Parathyroid adenoma (tissue), 2 donors: ENCODE measurements around the gene PTOV1.

Experiments
- H2AFZ ChIP-seq: fragments of 300-600 bp; sonication (generic); one replicate; pipeline ENCODE4 v1.7.0; 2017; ENCODE audit warnings: antibody characterized with exemption, mild to moderate bottlenecking
- H3K27ac ChIP-seq: fragments of 300-600 bp; sonication (generic); one replicate; pipeline ENCODE4 v1.7.0; 2017
- H3K27me3 ChIP-seq: fragments of 300-600 bp; sonication (generic); one replicate; pipeline ENCODE4 v1.7.0; 2017; ENCODE audit warnings: low read length; ENCODE audit not compliant: control insufficient read depth, insufficient read depth
- H3K36me3 ChIP-seq: fragments of 300-600 bp; sonication (generic); one replicate; pipeline ENCODE4 v1.7.0; 2017; ENCODE audit warnings: low read length; ENCODE audit not compliant: control insufficient read depth, insufficient read depth
- H3K4me1 ChIP-seq: fragments of 300-600 bp; sonication (generic); one replicate; pipeline ENCODE4 v1.7.0; 2017; ENCODE audit warnings: control low read depth
- H3K4me2 ChIP-seq: fragments of 300-600 bp; sonication (generic); one replicate; pipeline ENCODE4 v1.7.0; 2017; ENCODE audit warnings: low read length
- H3K4me3 ChIP-seq: fragments of 300-600 bp; sonication (generic); one replicate; pipeline ENCODE4 v1.7.0; 2017; ENCODE audit warnings: low read depth, low read length
- H3K79me2 ChIP-seq: fragments of 300-600 bp; sonication (generic); one replicate; pipeline ENCODE4 v1.7.0; 2017; ENCODE audit warnings: control low read depth
- H3K9ac ChIP-seq: fragments of 300-600 bp; sonication (generic); one replicate; pipeline ENCODE4 v1.7.0; 2017; ENCODE audit warnings: mild to moderate bottlenecking
- H3K9me3 ChIP-seq: fragments of 300-600 bp; sonication (generic); one replicate; pipeline ENCODE4 v1.7.0; 2017; ENCODE audit warnings: low read length; ENCODE audit not compliant: control insufficient read depth
- TF ChIP-seq, protein P1 (sequence below): fragments of 300-600 bp; sonication (generic); IDR thresholded peaks from one replicate; pipeline ENCODE4 v1.7.0; 2017; ENCODE audit warnings: antibody characterized with exemption, mild to moderate bottlenecking
- donor health status: primary hyperparathyroidism.

PTOV1 gene

DNA sequence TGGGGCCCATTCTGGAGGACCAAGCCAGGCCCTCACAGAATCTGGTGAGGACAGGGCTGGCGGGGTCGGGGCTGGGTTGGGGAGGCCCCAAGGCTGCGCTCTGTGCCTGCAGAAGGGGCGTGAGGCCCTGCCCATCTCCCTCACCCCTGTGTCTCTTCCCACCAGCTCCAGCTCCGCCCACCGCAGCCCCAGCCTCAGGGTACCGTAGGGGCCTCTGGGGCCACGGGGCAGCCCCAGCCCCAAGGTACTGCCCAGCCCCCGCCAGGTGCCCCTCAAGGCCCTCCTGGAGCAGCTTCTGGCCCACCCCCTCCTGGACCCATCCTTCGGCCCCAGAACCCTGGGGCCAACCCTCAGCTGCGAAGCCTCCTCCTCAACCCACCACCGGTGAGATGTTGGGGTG, 15.4 kb upstream of the PTOV1 start:
- no peak overlapping the region for H3K9ac ChIP-seq
- no peak overlapping the region for H3K4me3 ChIP-seq
- H3K4me1 ChIP-seq, result no peaks in the 10 kb centered on the region
- H3K79me2 ChIP-seq, result peaks cover 2% of the 10 kb centered on the region
- H3K4me2 ChIP-seq, result no peak overlapping the region
- H2AFZ ChIP-seq, result no peak overlapping the region
- no peaks in the 10 kb centered on the region for H3K27me3 ChIP-seq
- no peaks in the 10 kb centered on the region for H3K9me3 ChIP-seq
- H3K27ac ChIP-seq, result no peak overlapping the region
- TF ChIP-seq, protein P1, sequence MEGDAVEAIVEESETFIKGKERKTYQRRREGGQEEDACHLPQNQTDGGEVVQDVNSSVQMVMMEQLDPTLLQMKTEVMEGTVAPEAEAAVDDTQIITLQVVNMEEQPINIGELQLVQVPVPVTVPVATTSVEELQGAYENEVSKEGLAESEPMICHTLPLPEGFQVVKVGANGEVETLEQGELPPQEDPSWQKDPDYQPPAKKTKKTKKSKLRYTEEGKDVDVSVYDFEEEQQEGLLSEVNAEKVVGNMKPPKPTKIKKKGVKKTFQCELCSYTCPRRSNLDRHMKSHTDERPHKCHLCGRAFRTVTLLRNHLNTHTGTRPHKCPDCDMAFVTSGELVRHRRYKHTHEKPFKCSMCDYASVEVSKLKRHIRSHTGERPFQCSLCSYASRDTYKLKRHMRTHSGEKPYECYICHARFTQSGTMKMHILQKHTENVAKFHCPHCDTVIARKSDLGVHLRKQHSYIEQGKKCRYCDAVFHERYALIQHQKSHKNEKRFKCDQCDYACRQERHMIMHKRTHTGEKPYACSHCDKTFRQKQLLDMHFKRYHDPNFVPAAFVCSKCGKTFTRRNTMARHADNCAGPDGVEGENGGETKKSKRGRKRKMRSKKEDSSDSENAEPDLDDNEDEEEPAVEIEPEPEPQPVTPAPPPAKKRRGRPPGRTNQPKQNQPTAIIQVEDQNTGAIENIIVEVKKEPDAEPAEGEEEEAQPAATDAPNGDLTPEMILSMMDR, result no peak
- no peaks in the 10 kb centered on the region for H3K36me3 ChIP-seq

DNA sequence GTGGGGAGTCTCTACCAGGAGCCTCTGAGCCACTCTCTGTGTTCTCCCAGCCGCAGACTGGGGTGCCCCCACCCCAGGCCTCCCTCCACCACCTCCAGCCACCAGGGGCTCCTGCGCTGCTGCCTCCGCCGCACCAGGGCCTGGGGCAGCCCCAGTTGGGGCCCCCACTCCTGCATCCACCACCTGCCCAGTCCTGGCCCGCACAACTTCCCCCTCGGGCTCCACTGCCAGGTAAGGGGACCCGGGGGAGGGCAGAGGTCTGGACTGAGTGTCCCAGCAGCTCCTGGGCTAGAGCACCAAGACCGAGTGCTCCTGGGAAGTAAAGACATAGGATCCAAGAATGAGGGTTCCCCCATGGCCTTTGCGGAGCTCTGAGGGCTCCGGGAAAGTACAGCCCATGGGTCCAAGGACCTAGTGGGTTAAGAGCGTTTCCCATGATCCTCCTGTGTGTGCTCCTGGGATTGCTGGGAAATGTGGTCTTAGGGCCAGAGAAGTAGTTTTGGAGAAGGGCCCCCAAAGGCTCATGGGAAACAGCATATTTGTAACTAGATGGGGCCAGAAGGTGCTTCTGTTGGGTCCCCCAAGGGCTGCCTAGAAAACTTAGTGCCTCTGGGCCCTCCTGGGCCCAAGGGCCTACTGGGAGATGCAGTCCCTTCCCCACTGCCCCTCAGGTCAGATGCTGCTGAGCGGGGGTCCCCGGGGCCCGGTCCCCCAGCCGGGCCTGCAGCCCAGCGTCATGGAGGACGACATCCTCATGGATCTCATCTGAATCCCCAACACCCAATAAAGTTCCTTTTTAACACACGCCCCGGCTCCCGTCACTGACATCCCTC, 14.6 kb upstream of the PTOV1 start:
- Histone ChIP-seq H3K27me3 (no peaks in the 10 kb centered on the region), H3K79me2 (no peaks in the 10 kb centered on the region), H3K4me3 (no peak overlapping the region), H3K4me2 (no peak overlapping the region), H3K4me1 (no peaks in the 10 kb centered on the region), H3K9me3 (no peaks in the 10 kb centered on the region), H2AFZ (no peak overlapping the region), H3K36me3 (no peaks in the 10 kb centered on the region), H3K27ac (no peak overlapping the region), H3K9ac (no peak overlapping the region)
- TF ChIP-seq, protein P1, result no peak

DNA sequence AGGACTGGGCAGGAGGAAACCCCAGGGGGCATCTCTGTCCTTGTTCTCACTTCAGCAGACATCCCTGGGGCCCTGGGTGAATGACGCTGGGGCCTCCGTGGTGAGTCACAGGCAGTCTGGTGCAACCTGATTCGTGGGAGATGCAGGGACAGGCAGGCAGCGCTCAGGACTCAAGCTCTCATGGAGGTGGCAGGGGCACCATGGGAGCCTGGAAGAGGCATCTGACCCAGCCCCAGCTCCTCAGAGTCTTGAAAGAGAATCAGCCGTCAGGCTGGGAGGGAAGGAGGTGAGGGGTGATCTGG, 14.0 kb upstream of the PTOV1 start:
- no peak overlapping the region for H3K4me3 ChIP-seq
- TF ChIP-seq, protein P1, result no peak
- H3K27me3 ChIP-seq, result no peaks in the 10 kb centered on the region
- no peak overlapping the region for H3K9ac ChIP-seq
- no peaks in the 10 kb centered on the region for H3K9me3 ChIP-seq
- no peak overlapping the region for H2AFZ ChIP-seq
- H3K4me2 ChIP-seq, result no peak overlapping the region
- H3K79me2 ChIP-seq, result no peaks in the 10 kb centered on the region
- H3K4me1 ChIP-seq, result no peaks in the 10 kb centered on the region
- H3K36me3 ChIP-seq, result no peaks in the 10 kb centered on the region
- H3K27ac ChIP-seq, result no peak overlapping the region

DNA sequence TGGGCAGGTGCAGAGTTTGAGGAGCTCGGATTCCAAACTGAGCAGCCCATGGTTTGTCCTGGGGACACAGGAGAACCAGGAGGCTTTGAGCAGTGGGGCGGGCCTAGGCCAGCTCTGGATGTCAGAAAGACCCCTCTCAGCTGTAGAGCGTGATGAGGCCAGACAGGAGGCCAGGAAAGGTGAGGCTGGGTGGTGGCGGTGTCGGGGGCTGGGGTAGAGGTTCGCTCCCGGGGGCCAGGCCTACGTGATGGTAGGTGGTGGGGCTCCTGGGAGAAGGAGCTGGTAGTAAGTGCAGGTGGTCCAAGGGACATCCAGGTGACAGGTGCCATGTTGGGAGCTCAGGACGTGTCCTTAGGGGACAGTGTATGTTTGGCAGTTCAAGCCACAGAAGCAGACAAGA, 13.5 kb upstream of the PTOV1 start:
- H2AFZ ChIP-seq, result no peak overlapping the region
- H3K27ac ChIP-seq, result no peak overlapping the region
- H3K4me1 ChIP-seq, result no peaks in the 10 kb centered on the region
- H3K79me2 ChIP-seq, result no peaks in the 10 kb centered on the region
- no peaks in the 10 kb centered on the region for H3K27me3 ChIP-seq
- H3K9ac ChIP-seq, result no peak overlapping the region
- H3K4me2 ChIP-seq, result no peak overlapping the region
- H3K9me3 ChIP-seq, result no peaks in the 10 kb centered on the region
- TF ChIP-seq, protein P1, result no peak
- H3K4me3 ChIP-seq, result no peak overlapping the region
- H3K36me3 ChIP-seq, result no peaks in the 10 kb centered on the region
